Measurements from ENCODE around the gene TNKS1BP1. TPM values are rescaled to one million over a fixed set of nuclear protein-coding genes. Genes with fewer than 3 reads are reported as not detected.
"Not testable (repeated sequence)": the region's sequence is repeated elsewhere in the genome, so short reads cannot be mapped to it uniquely, and the experiment has no call there.

Gene TNKS1BP1
- total RNA-seq, 1 donor from 2014 or later: 11.7 TPM

GRCh38 chr11:57339328-57339727 lies 14.6 kb upstream of the TNKS1BP1 start:
- peaks cover 9% of the 10 kb centered on the region for H4K20me1 ChIP-seq (ENCODE audit: low read depth)
- H3K4me2 ChIP-seq: no peak overlapping the region
- no peak for DNase-seq (ENCODE audit: low spot score)
- H3K9me3 Mint-ChIP-seq: no peaks in the 10 kb centered on the region
- H3K27ac Mint-ChIP-seq: no peak overlapping the region
- no peaks in the 10 kb centered on the region for H3K9me3 ChIP-seq (ENCODE audit: low read depth)
- H3K4me3 ChIP-seq: no peak overlapping the region
- no peak overlapping the region for H3K27ac ChIP-seq
- peaks cover 55% of the 10 kb centered on the region for H3K4me1 ChIP-seq
- H3K4me1 Mint-ChIP-seq: peaks cover 53% of the 10 kb centered on the region
- no peaks in the 10 kb centered on the region for H3K27me3 ChIP-seq
- H3K36me3 ChIP-seq: peaks cover 4% of the 10 kb centered on the region
- TF ChIP-seq EZH2 (IDR thresholded peaks at IDR 0.05) (no peak), EZH2phosphoT487 (IDR thresholded peaks at IDR 0.05) (no peak), CTCF (IDR thresholded peaks at IDR 0.05) (no peak)
- H3F3A ChIP-seq (ENCODE audit: low read depth): peaks cover 31% of the 10 kb centered on the region
- H3K79me2 ChIP-seq (ENCODE audit: low read depth): peaks cover 16% of the 10 kb centered on the region
- no peak overlapping the region for H3K9ac ChIP-seq
- peak overlapping the region; percentile 91 for H2AFZ ChIP-seq (replicated peaks)
- H3K27me3 Mint-ChIP-seq (ENCODE audit: insufficient read depth, low read depth): peaks cover 12% of the 10 kb centered on the region
- H3K36me3 Mint-ChIP-seq: peaks cover 5% of the 10 kb centered on the region
- H3K4me3 Mint-ChIP-seq: no peak overlapping the region

GRCh38 chr11:57338142-57338541 lies 13.4 kb upstream of the TNKS1BP1 start, which contains the start of gene P2RX3:
Gene P2RX3 (plus strand): TSS chr11:57338352. CDS start chr11:57338551, 199 bp downstream.
- peaks cover 9% of the 10 kb centered on the region for H4K20me1 ChIP-seq (ENCODE audit: low read depth)
- H3K27ac ChIP-seq: no peak within 1 kb of the TSS
- peak within 1 kb of the TSS; percentile 74 for H3K4me3 Mint-ChIP-seq
- TF ChIP-seq EZH2phosphoT487 (IDR thresholded peaks at IDR 0.05): no peak
- TF ChIP-seq CTCF (IDR thresholded peaks at IDR 0.05): no peak
- no peak for TF ChIP-seq EZH2 (IDR thresholded peaks at IDR 0.05)
- no peaks in the 10 kb centered on the region for H3K9me3 Mint-ChIP-seq
- H3K36me3 ChIP-seq: peaks cover 5% of the 10 kb centered on the region
- peaks cover 50% of the 10 kb centered on the region for H3K4me1 ChIP-seq
- H3K4me1 Mint-ChIP-seq: peaks cover 48% of the 10 kb centered on the region
- H3K9me3 ChIP-seq (ENCODE audit: low read depth): no peaks in the 10 kb centered on the region
- H3K4me3 ChIP-seq: no peak within 1 kb of the TSS
- H3K27me3 ChIP-seq: no peaks in the 10 kb centered on the region
- no peak within 1 kb of the TSS for H3K9ac ChIP-seq
- peaks cover 12% of the 10 kb centered on the region for H3K27me3 Mint-ChIP-seq (ENCODE audit: insufficient read depth, low read depth)
- peaks cover 20% of the 10 kb centered on the region for H3F3A ChIP-seq (ENCODE audit: low read depth)
- peak within 1 kb of the TSS; percentile 46 for H3K4me2 ChIP-seq
- peaks cover 16% of the 10 kb centered on the region for H3K36me3 Mint-ChIP-seq
- no peak for DNase-seq (ENCODE audit: low spot score)
- H3K27ac Mint-ChIP-seq: peak within 1 kb of the TSS; percentile 88
- peaks cover 28% of the 10 kb centered on the region for H3K79me2 ChIP-seq (ENCODE audit: low read depth)
- peak within 1 kb of the TSS; percentile 91 for H2AFZ ChIP-seq (replicated peaks)

GRCh38 chr11:57336856-57337255 lies 12.1 kb upstream of the TNKS1BP1 start:
- Histone ChIP-seq H3F3A (ENCODE audit: low read depth) (peaks cover 14% of the 10 kb centered on the region), H3K4me1 (peaks cover 44% of the 10 kb centered on the region), H3K79me2 (ENCODE audit: low read depth) (peaks cover 39% of the 10 kb centered on the region)
- H3K27me3 Mint-ChIP-seq (ENCODE audit: insufficient read depth, low read depth): peaks cover 12% of the 10 kb centered on the region
- not testable (repeated sequence) for H3K27ac ChIP-seq; H2AFZ ChIP-seq (replicated peaks); H3K9me3 ChIP-seq (ENCODE audit: low read depth); H3K4me2 ChIP-seq; H4K20me1 ChIP-seq (ENCODE audit: low read depth); H3K27me3 ChIP-seq; DNase-seq (ENCODE audit: low spot score); H3K4me3 ChIP-seq; H3K36me3 ChIP-seq; H3K9ac ChIP-seq; H3K9me3 Mint-ChIP-seq
- peaks cover 26% of the 10 kb centered on the region for H3K36me3 Mint-ChIP-seq
- H3K4me1 Mint-ChIP-seq: peaks cover 47% of the 10 kb centered on the region
- H3K27ac Mint-ChIP-seq: peak overlapping the region; percentile 99
- peak overlapping the region; percentile 94 for H3K4me3 Mint-ChIP-seq

- Histone ChIP-seq H3K27me3 (no peaks in the 10 kb centered on the region), H3K4me2 (peak overlapping the region; percentile 95), H3K27ac (no peak overlapping the region), H4K20me1 (ENCODE audit: low read depth) (peaks cover 9% of the 10 kb centered on the region), H3K36me3 (peaks cover 5% of the 10 kb centered on the region), H3K4me3 (peak overlapping the region; percentile 90), H2AFZ (replicated peaks) (peak overlapping the region; percentile 96), H3K9ac (peak overlapping the region; percentile 90), H3K9me3 (ENCODE audit: low read depth) (no peaks in the 10 kb centered on the region), H3F3A (ENCODE audit: low read depth) (peaks cover 14% of the 10 kb centered on the region), H3K4me1 (peaks cover 44% of the 10 kb centered on the region), H3K79me2 (ENCODE audit: low read depth) (peaks cover 39% of the 10 kb centered on the region)
- H3K27ac Mint-ChIP-seq: peak overlapping the region; percentile 99
- peaks cover 45% of the 10 kb centered on the region for H3K4me1 Mint-ChIP-seq
- peaks cover 32% of the 10 kb centered on the region for H3K36me3 Mint-ChIP-seq
- H3K27me3 Mint-ChIP-seq (ENCODE audit: insufficient read depth, low read depth): peaks cover 10% of the 10 kb centered on the region
- DNase-seq (ENCODE audit: low spot score): no peak
- TF ChIP-seq CTCF (IDR thresholded peaks at IDR 0.05): no peak
- no peak for TF ChIP-seq EZH2 (IDR thresholded peaks at IDR 0.05)
- no peak for TF ChIP-seq EZH2phosphoT487 (IDR thresholded peaks at IDR 0.05)
- H3K9me3 Mint-ChIP-seq: no peaks in the 10 kb centered on the region
- peak overlapping the region; percentile 94 for H3K4me3 Mint-ChIP-seq
These were observed 11.4 kb upstream of the TNKS1BP1 start for GRCh38 chr11:57336111-57336666.
